ENCODE data around the gene GBGT1. TPM values are rescaled to one million over a fixed set of nuclear protein-coding genes. Genes with fewer than 3 reads are reported as not detected.

GBGT1 gene
- total and polyA plus RNA-seq, 3 donors from 2014 or later: 4.0 to 11.2 (median 5.6) TPM

- H3K27me3 ChIP-seq: no peaks in the 10 kb centered on the region
- 96 to 97% methylated on average over 6 of the region's 6 CpGs for WGBS, 2 donors
These were observed 12.7 kb downstream of the GBGT1 start for GRCh38 chr9:133151041-133151440.

DNA sequence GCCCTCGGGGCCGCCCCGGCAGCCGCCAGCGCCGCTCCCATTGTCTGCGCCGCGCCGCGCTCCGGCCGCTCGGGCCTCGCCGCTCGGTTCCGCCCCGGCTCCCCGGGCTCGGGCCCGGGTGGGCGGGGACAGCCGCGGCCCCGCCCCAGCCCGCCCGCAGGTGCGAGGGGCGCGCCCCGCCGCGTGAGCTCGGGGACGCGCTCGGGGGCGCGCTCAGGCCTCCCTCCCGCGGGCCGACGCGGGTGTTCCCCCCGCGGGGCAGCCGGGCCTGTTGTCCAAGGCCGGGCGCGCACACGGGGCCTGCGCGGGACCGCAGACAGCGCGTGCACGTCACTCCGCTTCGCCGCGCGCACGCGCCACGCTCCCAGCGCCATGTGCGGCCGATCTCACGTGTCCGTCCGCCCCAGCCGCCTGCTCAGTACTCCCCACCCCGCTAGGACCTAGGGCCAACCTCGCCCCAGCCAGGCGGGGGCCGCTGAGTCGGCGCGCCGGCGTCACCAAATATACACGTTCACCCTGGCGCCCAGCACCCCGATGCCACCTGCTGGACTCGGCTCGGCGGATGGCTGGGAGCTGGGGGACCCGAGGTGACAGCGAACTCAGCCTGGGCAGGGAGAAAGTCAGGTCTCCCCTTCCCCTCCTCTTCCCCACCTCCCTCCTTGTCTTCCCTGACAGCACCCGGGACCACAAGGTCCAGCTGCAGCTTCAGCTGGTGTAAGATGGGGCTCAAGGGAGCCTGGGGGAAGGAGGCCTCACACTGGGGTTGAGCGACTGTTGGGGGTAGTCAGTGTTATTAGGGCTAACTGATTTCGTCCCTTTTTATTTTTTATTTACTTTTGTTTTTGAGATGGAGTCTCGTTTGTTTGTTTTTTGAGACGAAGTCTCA is 14.3 kb downstream of the GBGT1 start:
- peak overlapping the region; percentile 62 to 63 for H3K4me3 ChIP-seq
- peak; percentile 93 for DNase-seq
- H3K27ac ChIP-seq: peak overlapping the region; percentile 81 to 84
- peaks cover 21% of the 10 kb centered on the region for H3K4me1 ChIP-seq
- intact Hi-C loops (cut with DNase I; ENCODE audit: low total_unique reads): loop anchor here (10.0 kb wide), 1 partner anchor 115 kb away; the partner anchor contains the start of gene GTF3C5
- no peaks in the 10 kb centered on the region for H3K27me3 ChIP-seq
- H3K9me3 ChIP-seq: no peaks in the 10 kb centered on the region
- 3 to 10% methylated on average over 12 to 50 of the region's 95 CpGs for WGBS, 2 donors
- TF ChIP-seq POLR2A (IDR thresholded peaks at IDR 0.05) (no peak), CTCF (IDR thresholded peaks at IDR 0.05) (peak in 2 of 3 experiments; percentile 19 to 32)
- H3K36me3 ChIP-seq (ENCODE audit: low read depth, missing control alignments): no peaks in the 10 kb centered on the region

More at GRCh38 chr9:133151041-133151440, 12.7 kb downstream of the GBGT1 start:
- Histone ChIP-seq H3K4me3 (no peak overlapping the region), H3K36me3 (ENCODE audit: low read depth, missing control alignments) (no peaks in the 10 kb centered on the region), H3K27ac (no peak overlapping the region), H3K9me3 (no peaks in the 10 kb centered on the region), H3K4me1 (peaks cover 17% of the 10 kb centered on the region)
- DNase-seq: no peak
- intact Hi-C loops (cut with DNase I; ENCODE audit: low total_unique reads): no loop called here
- no peak for TF ChIP-seq CTCF (IDR thresholded peaks at IDR 0.05)

DNA sequence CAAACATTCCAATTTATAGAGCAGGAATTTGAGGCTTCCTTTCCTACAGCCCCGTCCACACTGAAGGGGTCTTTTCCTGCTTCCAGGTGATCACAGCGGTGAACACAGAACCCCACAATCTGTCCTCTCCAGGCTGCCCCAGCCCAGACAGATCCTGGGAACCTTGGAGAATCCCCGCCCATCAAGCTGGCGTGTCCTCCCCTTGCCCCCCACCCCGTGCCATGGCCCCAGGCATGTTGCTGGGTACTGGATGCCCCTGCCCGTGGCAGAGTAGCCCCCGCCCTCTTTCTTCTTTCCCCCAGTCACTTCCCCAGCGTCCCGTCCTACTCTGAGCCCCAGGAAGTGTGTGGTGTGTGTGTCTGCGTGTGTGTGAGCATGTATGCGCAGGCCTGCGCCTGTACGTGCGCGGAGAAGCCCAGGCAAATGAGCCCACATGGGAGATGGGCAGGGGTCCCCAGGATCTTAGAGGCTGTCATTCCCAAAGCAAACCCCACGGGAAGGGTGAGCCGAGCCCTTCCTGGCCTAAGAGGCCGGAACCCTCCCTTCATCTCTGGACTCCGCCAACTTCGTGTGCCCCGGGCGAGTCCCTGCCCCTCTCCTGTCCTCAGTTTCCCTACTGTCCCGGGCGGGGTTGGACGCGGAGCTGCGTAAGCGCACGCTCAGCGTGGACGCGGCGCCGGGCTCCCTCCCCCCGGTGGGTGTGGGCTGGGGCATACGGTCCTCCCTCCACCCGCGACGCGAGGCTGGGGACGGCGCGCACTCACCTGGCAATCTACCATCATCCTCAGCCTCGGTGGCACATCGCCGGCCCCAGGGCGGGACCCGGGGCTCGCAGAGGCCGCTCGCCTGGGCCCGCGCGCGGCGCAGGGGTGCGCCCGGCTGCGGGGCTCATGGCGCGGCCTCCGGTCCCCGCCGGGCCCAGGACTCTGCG is 15.2 kb downstream of the GBGT1 start:
- peaks cover 27% of the 10 kb centered on the region for H3K4me1 ChIP-seq
- no peak for DNase-seq
- intact Hi-C loops (cut with DNase I; ENCODE audit: low total_unique reads): loop anchor here (10.0 kb wide), 1 partner anchor 114 kb away; the partner anchor contains the start of gene GTF3C5
- no peaks in the 10 kb centered on the region for H3K27me3 ChIP-seq
- H3K9me3 ChIP-seq: no peaks in the 10 kb centered on the region
- TF ChIP-seq CTCF (IDR thresholded peaks at IDR 0.05) (no peak), POLR2A (IDR thresholded peaks at IDR 0.05) (no peak)
- H3K4me3 ChIP-seq: peak overlapping the region; percentile 59 to 63
- peak overlapping the region; percentile 81 to 84 for H3K27ac ChIP-seq
- 5 to 9% methylated on average over 21 to 42 of the region's 65 CpGs for WGBS, 2 donors
- no peaks in the 10 kb centered on the region for H3K36me3 ChIP-seq (ENCODE audit: low read depth, missing control alignments)

DNA sequence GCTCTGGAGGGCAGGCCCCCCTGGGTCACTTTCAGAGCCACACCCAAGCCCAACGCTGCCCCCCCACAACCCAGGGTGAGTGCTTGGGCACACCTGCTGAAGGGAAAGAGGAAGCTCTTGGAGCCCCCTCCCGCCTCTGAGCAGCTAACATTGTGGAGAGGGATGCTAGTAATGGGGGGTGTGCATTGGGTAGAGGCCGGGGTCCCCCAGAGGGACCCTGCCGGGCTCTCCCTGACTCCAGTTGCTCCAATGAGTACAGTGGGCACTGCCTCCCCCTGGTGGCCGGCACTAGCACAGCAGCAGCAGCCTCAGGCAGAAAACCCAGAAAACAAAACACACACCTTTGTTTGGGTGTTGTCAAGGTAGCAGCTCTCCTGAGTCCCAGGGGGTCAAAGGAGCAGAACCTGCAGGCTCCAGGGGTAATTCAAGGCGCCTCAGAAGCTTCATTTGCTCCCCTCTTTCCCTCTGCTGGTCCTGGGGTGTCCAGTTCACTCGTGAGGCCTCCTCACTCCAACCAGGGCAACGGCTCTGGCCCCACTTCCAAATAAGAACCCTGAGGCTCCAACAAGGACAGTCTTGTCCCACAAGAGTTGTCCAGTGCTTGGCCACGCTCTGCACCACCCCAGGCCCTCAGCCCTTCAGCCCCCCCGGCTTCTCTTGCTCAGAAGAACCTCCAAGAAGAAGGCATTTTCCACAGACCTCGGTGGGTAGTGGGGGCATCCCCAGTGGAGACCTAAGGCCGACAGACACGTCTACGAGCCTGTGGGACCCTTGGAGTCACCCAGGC is 16.1 kb downstream of the GBGT1 start:
- Histone ChIP-seq H3K27me3 (no peaks in the 10 kb centered on the region), H3K9me3 (no peaks in the 10 kb centered on the region), H3K27ac (peak overlapping the region; percentile 81 to 84), H3K4me1 (peaks cover 27% of the 10 kb centered on the region), H3K36me3 (ENCODE audit: low read depth, missing control alignments) (no peaks in the 10 kb centered on the region), H3K4me3 (no peak overlapping the region)
- peak; percentile 82 for DNase-seq
- intact Hi-C loops (cut with DNase I; ENCODE audit: low total_unique reads): loop anchor here (10.0 kb wide), 1 partner anchor 113 kb away; the partner anchor contains the start of gene GTF3C5
- 35 to 36% methylated on average over 11 to 14 of the region's 14 CpGs for WGBS, 2 donors
- TF ChIP-seq POLR2A (IDR thresholded peaks at IDR 0.05): no peak
- TF ChIP-seq CTCF (IDR thresholded peaks at IDR 0.05): peak; percentile 93 to 96 (median 95)
